ENCODE results near the gene PFKP.

- TF ChIP-seq CTCF (IDR thresholded peaks at IDR 0.05) (no peak), POLR2A (IDR thresholded peaks at IDR 0.05) (no peak)
Observed at GRCh38 chr10:3090388-3090787, 23.0 kb downstream of the PFKP start.
